GM12801 (cell line): ENCODE measurements around the gene MFN1.

Experiments
- CTCF ChIP-seq: IDR thresholded peaks from one replicate; pipeline ENCODE4 v1.5.1; 2011; ENCODE audit warnings: control low read depth; ENCODE audit not compliant: insufficient read length; ENCODE audit errors: extremely low read depth

The MFN1 gene

GRCh38 chr3:179308001-179308400 lies 39.5 kb upstream of the MFN1 start:
- TF ChIP-seq CTCF, result no peak

GRCh38 chr3:179309225-179310078 lies 38.1 kb upstream of the MFN1 start:
- no peak for TF ChIP-seq CTCF

DNA sequence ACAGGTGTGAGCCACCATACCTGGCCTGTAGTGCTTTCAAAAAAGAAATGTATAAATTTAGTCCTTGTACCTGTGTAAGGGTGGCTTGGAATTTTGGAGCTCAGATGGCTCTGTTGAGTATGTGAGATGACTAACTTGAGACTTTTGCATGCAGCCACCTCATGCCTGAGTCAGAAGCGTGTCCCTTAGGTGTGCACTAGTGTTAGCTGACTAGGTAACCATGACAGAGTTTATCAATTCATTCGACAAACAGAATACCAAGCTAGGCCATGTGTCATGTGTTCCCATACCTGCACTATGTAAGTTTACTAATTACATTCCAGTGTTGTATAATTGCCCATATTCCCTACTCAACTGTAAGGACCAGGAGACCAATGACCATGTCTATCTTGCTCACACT lies 28.6 kb upstream of the MFN1 start:
- no peak for TF ChIP-seq CTCF

DNA sequence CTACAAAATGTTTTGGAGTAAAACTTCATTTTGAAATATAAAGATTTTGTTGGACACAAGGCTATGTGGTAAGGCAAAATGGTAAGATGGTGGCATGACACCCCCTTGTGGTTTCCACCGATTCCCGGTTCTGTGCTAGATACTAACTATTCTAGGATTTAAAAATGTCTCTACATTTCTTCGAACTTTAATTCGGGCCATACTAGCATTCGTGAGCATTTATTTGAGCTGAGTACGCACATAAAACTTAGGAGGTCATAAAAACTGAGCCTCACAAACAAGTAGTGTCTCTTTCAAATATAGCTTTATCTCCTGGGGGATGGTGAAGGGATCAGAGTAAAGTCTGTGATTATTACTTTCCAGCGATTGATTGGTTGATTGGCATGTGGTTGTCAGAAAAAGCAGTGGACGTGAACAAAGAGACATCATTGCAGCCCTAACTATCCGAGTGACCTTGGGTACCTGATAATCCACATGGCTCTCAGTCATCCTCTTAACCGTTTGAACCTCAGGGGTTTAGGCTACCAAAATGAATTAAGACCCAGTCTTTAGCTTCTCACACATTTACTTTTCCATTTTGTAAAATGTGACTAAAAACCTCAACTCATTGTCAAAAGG lies 25.7 kb upstream of the MFN1 start:
- TF ChIP-seq CTCF, result no peak

- TF ChIP-seq CTCF, result no peak
Measured at GRCh38 chr3:179322286-179323196, 25.0 kb upstream of the MFN1 start, which contains the start of gene ZNF639. Gene ZNF639 (plus strand): TSS chr3:179323031. CDS start chr3:179328294, 5,263 bp downstream.

DNA sequence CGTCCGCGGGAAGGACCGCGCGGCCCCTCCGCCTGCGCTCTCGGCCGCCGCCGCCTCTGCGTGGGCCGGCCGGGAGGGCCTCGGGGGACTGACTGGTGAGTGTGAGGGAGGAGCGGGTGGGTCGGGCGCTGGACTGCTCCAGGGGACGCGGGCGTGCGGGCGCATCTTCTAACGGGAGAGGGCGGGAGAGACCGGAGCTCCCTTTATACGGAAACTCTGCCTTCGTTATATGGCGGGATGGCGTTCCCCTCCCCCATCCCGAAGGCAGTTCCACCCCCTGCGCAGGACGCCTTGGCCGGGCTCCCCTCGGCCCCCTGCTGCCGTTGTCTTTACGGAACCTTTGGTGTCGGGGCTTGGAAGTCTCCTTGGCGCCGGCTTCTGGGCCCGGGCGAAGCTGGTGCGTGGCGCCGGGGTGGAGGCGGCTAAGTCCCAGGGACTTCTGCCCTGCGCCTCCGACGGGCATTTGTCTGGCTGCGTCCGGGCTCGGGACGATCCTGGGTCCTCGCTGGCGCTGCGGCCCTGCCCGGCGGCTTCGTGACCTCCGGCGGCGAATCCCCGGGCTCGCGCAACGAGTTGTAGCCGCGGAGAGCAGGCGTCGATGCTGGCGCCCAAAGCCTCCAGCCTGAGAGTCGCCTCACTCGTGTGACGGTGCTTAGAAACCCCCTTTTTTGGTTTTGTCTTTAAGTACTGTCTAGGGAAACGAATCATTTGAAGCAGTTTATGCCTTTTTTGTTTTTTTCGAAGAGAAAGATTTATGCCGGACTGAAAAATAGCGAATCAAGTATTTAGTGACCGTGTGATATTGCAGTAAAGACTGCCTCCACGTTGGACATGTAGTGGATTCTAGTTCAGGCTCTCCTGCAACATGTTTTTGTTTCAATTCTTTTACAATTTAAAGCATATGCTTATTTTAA lies 24.1 kb upstream of the MFN1 start:
- no peak for TF ChIP-seq CTCF
